Spleen (tissue), 11 donors: ENCODE results near the gene KDF1. TPM values are rescaled to one million over a fixed set of nuclear protein-coding genes. Genes with fewer than 3 reads are reported as not detected.

Source experiments
- DNase-seq: peaks from one replicate; pipeline ENCODE4 v3.0.0-alpha.2; 2020
- H3K27ac ChIP-seq, 8 donors: fragments of 200-600 bp; sonication (generic) in 7 of 8; 1 replicate in 4 of 8; 2 replicates in 4 of 8; pipeline versions ENCODE4 v1.5.0 to v1.8.0; 2016 to 2021; ENCODE audit warnings: inconsistent platforms in 4 of 8, mild to moderate bottlenecking in 4 of 8, moderate library complexity in 1 of 8
- H3K27me3 ChIP-seq, 7 donors: fragments of 200-600 bp; sonication (generic) in 6 of 7; replicated peaks in 1 of 7; 1 replicate in 4 of 7; 2 replicates in 3 of 7; pipeline versions ENCODE4 v1.5.0 to v1.8.0; 2016 to 2021; ENCODE audit warnings: inconsistent platforms in 3 of 7, mild to moderate bottlenecking in 1 of 7
- H3K36me3 ChIP-seq, 6 donors: fragments of 200-600 bp; sonication (generic) in 5 of 6; 1 replicate in 4 of 6; 2 replicates in 2 of 6; pipeline versions ENCODE4 v1.5.0 to v1.8.0; 2016 to 2021; ENCODE audit warnings: inconsistent platforms in 2 of 6
- H3K4me1 ChIP-seq, 6 donors: fragments of 200-600 bp; sonication (generic) in 5 of 6; 1 replicate in 3 of 6; 2 replicates in 3 of 6; pipeline versions ENCODE4 v1.5.0 to v1.8.0; 2016 to 2021; ENCODE audit warnings: inconsistent platforms in 3 of 6
- H3K4me3 ChIP-seq, 8 donors: fragments of 200-600 bp; sonication (generic) in 7 of 8; 1 replicate in 4 of 8; 2 replicates in 4 of 8; pipeline versions ENCODE4 v1.5.0 to v1.8.0; 2016 to 2021; ENCODE audit warnings: inconsistent platforms in 4 of 8, mild to moderate bottlenecking in 4 of 8, moderate library complexity in 2 of 8
- H3K9me3 ChIP-seq, 8 donors: fragments of 200-600 bp; sonication (generic) in 7 of 8; 1 replicate in 4 of 8; 2 replicates in 4 of 8; pipeline versions ENCODE4 v1.5.0 to v1.8.0; 2016 to 2021; ENCODE audit warnings: inconsistent platforms in 4 of 8
- CTCF ChIP-seq, 11 experiments: fragments of 200-600 bp in 7 of 11; fragments of 450-650 bp in 4 of 11; sonication (generic) in 4 of 11; IDR thresholded peaks in 8 of 11; conservative IDR thresholded peaks in 3 of 11; 1 replicate in 7 of 11; 2 replicates in 4 of 11; pipeline versions ENCODE4 v1.4.0 to v1.8.0; 2016 to 2021; ENCODE audit warnings: antibody characterized with exemption in 11 of 11, inconsistent platforms in 4 of 11, mild to moderate bottlenecking in 1 of 11
- POLR2A ChIP-seq, 3 donors: fragments of 450-650 bp; IDR thresholded peaks; one replicate each; pipeline ENCODE4 v1.5.1; 2017; ENCODE audit warnings: antibody characterized with exemption in 3 of 3, mild to moderate bottlenecking in 1 of 3
- POLR2AphosphoS5 ChIP-seq, 3 donors: sonication (generic); formaldehyde crosslinking; IDR thresholded peaks; one replicate each; pipeline ENCODE4 v1.5.1; 2017; ENCODE audit warnings: antibody characterized with exemption in 3 of 3
- WGBS, 5 donors: extraction: QIAGEN DNeasy Blood & Tissue Kit in 3 of 5; methylation state at CpG; one replicate each; pipeline versions ENCODE4 v1.1.5 to v1.1.7; 2013 to 2018; 5-methylcytosine and 5-hydroxymethylcytosine counted together
- intact Hi-C: fragments of 100-400 bp; cut with DNase I; formaldehyde crosslinking; loops from one replicate; pipeline ENCODE4 v1.15.0; 2023; ENCODE audit warnings: low total_unique reads
- polyA plus RNA-seq, 3 donors: library from polyadenylated mRNA; stranded (reverse); fragments of 200-250 nt; gene quantifications; one replicate each; pipeline ENCODE4 v1.2.1, GENCODE V29; 2013
- total RNA-seq, 7 donors: library from RNA; depleted of rRNA in 3 of 7; stranded (reverse); fragments of >200 nt in 3 of 7; fragmentation: NEBNext Ultra II Directional in 4 of 7; extraction: Animal tissue kit (Norgen Biotek cat#: 25700) in 4 of 7; gene quantifications; one replicate each; pipeline versions ENCODE4 v1.1.0 to v1.2.1, GENCODE V29; 2016 to 2021
- donor health status: healthy with polysubstance abuse.
- donor health status: DM: no; HTN: no; CAD: no; lungs with moderate emphysema.
- donor health status: DM: no; HTN: no; CAD: no.
- donor health status: Bipolar disorder and iron deficiency.
- donor health status: healthy.
- donor health status: DM: no; HTN: no; CAD: no.
- donor health status: DM: yes; HTN: yes; CAD: no.

Gene KDF1
- total and polyA plus RNA-seq, 10 donors, result 0.44 to 2.1 (median 0.98) TPM

GRCh38 chr1:26976621-26977510 is 16.6 kb upstream of the KDF1 start:
- H3K27ac ChIP-seq, result no peak overlapping the region
- no peak for TF ChIP-seq POLR2A (IDR thresholded peaks at IDR 0.05)
- no peak for TF ChIP-seq CTCF (IDR thresholded peaks at IDR 0.05 in 8 of 11, conservative IDR thresholded peaks at IDR 0.05 in 3 of 11)
- H3K9me3 ChIP-seq, result no peaks in the 10 kb centered on the region
- peaks cover 0 to 1% (median 0%) of the 10 kb centered on the region in 7 donors for H3K27me3 ChIP-seq
- no peak for DNase-seq
- intact Hi-C loops, result no loop called here
- 78 to 92% (median 85%) methylated on average over 3 of the region's 3 CpGs for WGBS, 5 donors
- H3K4me1 ChIP-seq, result no peaks in the 10 kb centered on the region
- no peaks in the 10 kb centered on the region for H3K36me3 ChIP-seq
- no peak overlapping the region for H3K4me3 ChIP-seq

- intact Hi-C loops, result no loop called here
- DNase-seq, result no peak
- Histone ChIP-seq H3K9me3 (no peaks in the 10 kb centered on the region), H3K4me1 (no peaks in the 10 kb centered on the region), H3K4me3 (no peak overlapping the region), H3K36me3 (no peaks in the 10 kb centered on the region), H3K27me3 (peaks cover 0 to 15% (median 0%) of the 10 kb centered on the region in 7 donors), H3K27ac (no peak overlapping the region)
- TF ChIP-seq POLR2A (IDR thresholded peaks at IDR 0.05), result no peak
- TF ChIP-seq POLR2AphosphoS5 (IDR thresholded peaks at IDR 0.05), result no peak
- no peak for TF ChIP-seq CTCF (IDR thresholded peaks at IDR 0.05 in 8 of 11, conservative IDR thresholded peaks at IDR 0.05 in 3 of 11)
- 82 to 93% (median 89%) methylated on average over 4 of the region's 4 CpGs for WGBS, 5 donors
Observed at GRCh38 chr1:26972821-26973220, 12.6 kb upstream of the KDF1 start.

GRCh38 chr1:26972390-26972789 is 12.1 kb upstream of the KDF1 start:
- DNase-seq, result no peak
- Histone ChIP-seq H3K27me3 (peaks cover 0 to 15% (median 0%) of the 10 kb centered on the region in 7 donors), H3K9me3 (no peaks in the 10 kb centered on the region), H3K27ac (no peak overlapping the region), H3K4me1 (no peaks in the 10 kb centered on the region), H3K4me3 (no peak overlapping the region), H3K36me3 (no peaks in the 10 kb centered on the region)
- intact Hi-C loops, result no loop called here
- 29 to 36% (median 34%) methylated on average over 6 of the region's 6 CpGs for WGBS, 5 donors
- TF ChIP-seq POLR2AphosphoS5 (IDR thresholded peaks at IDR 0.05) (no peak), POLR2A (IDR thresholded peaks at IDR 0.05) (no peak), CTCF (IDR thresholded peaks at IDR 0.05 in 8 of 11, conservative IDR thresholded peaks at IDR 0.05 in 3 of 11) (no peak)

GRCh38 chr1:26971590-26971989 is 11.3 kb upstream of the KDF1 start:
- H3K4me3 ChIP-seq, result no peak overlapping the region
- intact Hi-C loops, result no loop called here
- H3K4me1 ChIP-seq, result no peaks in the 10 kb centered on the region
- no peak overlapping the region for H3K27ac ChIP-seq
- TF ChIP-seq POLR2AphosphoS5 (IDR thresholded peaks at IDR 0.05) (no peak), POLR2A (IDR thresholded peaks at IDR 0.05) (no peak), CTCF (IDR thresholded peaks at IDR 0.05 in 8 of 11, conservative IDR thresholded peaks at IDR 0.05 in 3 of 11) (no peak)
- WGBS, 5 donors, result 62 to 87% (median 77%) methylated on average over 2 to 3 of the region's 3 CpGs
- no peaks in the 10 kb centered on the region for H3K9me3 ChIP-seq
- peaks cover 0 to 23% (median 0%) of the 10 kb centered on the region in 7 donors for H3K27me3 ChIP-seq
- no peaks in the 10 kb centered on the region for H3K36me3 ChIP-seq
- DNase-seq, result no peak
